Measurements from ENCODE around the gene POLDIP3.
"Not testable (repeated sequence)": the region's sequence is repeated elsewhere in the genome, so short reads cannot be mapped to it uniquely, and the experiment has no call there.

POLDIP3 gene

GRCh38 chr22:42608823-42609361 lies 5.8 kb downstream of the POLDIP3 start:
- peak overlapping the region in 1 of 2 donors; percentile 74 for H3K27ac ChIP-seq
- DNase-seq (ENCODE audit: low spot score): no peak
- TF ChIP-seq CTCF (IDR thresholded peaks at IDR 0.05): no peak
- peak overlapping the region; percentile 39 for H3K4me3 ChIP-seq

- DNase-seq (ENCODE audit: low spot score): no peak
- no peak for TF ChIP-seq CTCF (IDR thresholded peaks at IDR 0.05)
- peak overlapping the region in 1 of 2 donors; percentile 74 for H3K27ac ChIP-seq
- H3K4me3 ChIP-seq: peak overlapping the region; percentile 39
These were observed 6.4 kb downstream of the POLDIP3 start for GRCh38 chr22:42608136-42608822.

- not testable (repeated sequence) for H3K27ac ChIP-seq; H3K4me3 ChIP-seq; DNase-seq (ENCODE audit: low spot score)
These were observed 7.0 kb downstream of the POLDIP3 start for GRCh38 chr22:42607641-42608040.

GRCh38 chr22:42604403-42604802 lies 10.3 kb downstream of the POLDIP3 start:
- Histone ChIP-seq H3K27ac (no peak overlapping the region), H3K4me3 (no peak overlapping the region)
- no peak for TF ChIP-seq CTCF (IDR thresholded peaks at IDR 0.05)
- DNase-seq (ENCODE audit: low spot score): no peak

- no peak for TF ChIP-seq CTCF (IDR thresholded peaks at IDR 0.05)
- Histone ChIP-seq H3K27ac (no peak overlapping the region), H3K4me3 (no peak overlapping the region)
- DNase-seq (ENCODE audit: low spot score): no peak
These were observed 11.3 kb downstream of the POLDIP3 start for GRCh38 chr22:42603427-42603826.

- DNase-seq (ENCODE audit: low spot score): no peak
- H3K27ac ChIP-seq: no peak overlapping the region
These were observed 12.2 kb downstream of the POLDIP3 start for GRCh38 chr22:42602470-42602869.

GRCh38 chr22:42601879-42602465 lies 12.7 kb downstream of the POLDIP3 start:
- Histone ChIP-seq H3K4me3 (no peak overlapping the region), H3K27ac (no peak overlapping the region)
- TF ChIP-seq CTCF (IDR thresholded peaks at IDR 0.05): no peak
- no peak for DNase-seq (ENCODE audit: low spot score)

More at GRCh38 chr22:42602470-42602869, 12.2 kb downstream of the POLDIP3 start:
- no peak for TF ChIP-seq CTCF (IDR thresholded peaks at IDR 0.05)
- H3K4me3 ChIP-seq: no peak overlapping the region

Measured in coronary artery (tissue), 2 donors.